H9 (cell line): ENCODE results near the gene KIF22. TPM values are rescaled to one million over a fixed set of nuclear protein-coding genes. Genes with fewer than 3 reads are reported as not detected.

ENCODE experiments used
- DNase-seq: peaks from one replicate; pipeline ENCODE4 v3.0.0-alpha.2; 2017
- H2AFZ ChIP-seq: one replicate; pipeline ENCODE4 v1.6.1; 2013; ENCODE audit warnings: mild to moderate bottlenecking, low read length, control low read depth, moderate library complexity
- H2AK5ac ChIP-seq: 2 replicates; pipeline ENCODE4 v1.6.1; 2013; ENCODE audit warnings: low read length, control low read depth, mixed read lengths; ENCODE audit not compliant: insufficient read length
- H2BK120ac ChIP-seq: one replicate; pipeline ENCODE4 v1.6.1; 2013; ENCODE audit warnings: low read depth, mild to moderate bottlenecking, low read length, control low read depth, inconsistent platforms; ENCODE audit not compliant: poor library complexity, severe bottlenecking
- H2BK12ac ChIP-seq: 2 replicates; pipeline ENCODE4 v1.6.1; 2013; ENCODE audit warnings: low read length, control low read depth, mixed read lengths, low read depth; ENCODE audit not compliant: insufficient read length
- H2BK15ac ChIP-seq: 2 replicates; pipeline ENCODE4 v1.6.1; 2013; ENCODE audit warnings: low read depth, low read length, control low read depth
- H2BK20ac ChIP-seq: one replicate; pipeline ENCODE4 v1.6.1; 2013; ENCODE audit warnings: low read depth, mild to moderate bottlenecking, low read length, control low read depth, inconsistent platforms; ENCODE audit not compliant: poor library complexity, severe bottlenecking
- H2BK5ac ChIP-seq: 2 replicates; pipeline ENCODE4 v1.6.1; 2013; ENCODE audit warnings: low read length, control low read depth, mixed read lengths; ENCODE audit not compliant: insufficient read length
- H3K14ac ChIP-seq: 2 replicates; pipeline ENCODE4 v1.6.1; 2013; ENCODE audit warnings: low read length, control low read depth; ENCODE audit not compliant: insufficient read depth
- H3K18ac ChIP-seq: 2 replicates; pipeline ENCODE4 v1.6.1; 2013; ENCODE audit warnings: low read depth, mild to moderate bottlenecking, mixed read lengths, low read length, control low read depth; ENCODE audit not compliant: insufficient read length
- H3K23ac ChIP-seq: 2 replicates; pipeline ENCODE4 v1.6.1; 2013; ENCODE audit warnings: low read length, control low read depth, mixed read lengths, low read depth; ENCODE audit not compliant: insufficient read length
- H3K23me2 ChIP-seq: 2 replicates; pipeline ENCODE4 v1.6.1; 2013; ENCODE audit warnings: low read depth, mild to moderate bottlenecking, mixed read lengths, low read length, control low read depth; ENCODE audit not compliant: insufficient read length, poor library complexity, severe bottlenecking
- H3K27ac ChIP-seq: 2 replicates; pipeline ENCODE4 v1.5.1; 2013; ENCODE audit warnings: low read length, control low read depth, mixed read lengths, low read depth; ENCODE audit not compliant: insufficient read length
- H3K27me3 ChIP-seq: 2 replicates; pipeline ENCODE4 v1.6.1; 2013; ENCODE audit warnings: low read length, control low read depth, inconsistent platforms; ENCODE audit not compliant: insufficient read depth
- H3K4ac ChIP-seq: 2 replicates; pipeline ENCODE4 v1.6.1; 2013; ENCODE audit warnings: low read depth, mild to moderate bottlenecking, control low read depth, inconsistent platforms, low read length, moderate library complexity
- H3K4me1 ChIP-seq: 2 replicates; pipeline ENCODE4 v1.6.1; 2013; ENCODE audit warnings: low read length, control low read depth, inconsistent platforms; ENCODE audit not compliant: insufficient read depth
- H3K4me2 ChIP-seq: 2 replicates; pipeline ENCODE4 v1.6.1; 2013; ENCODE audit warnings: low read length, control low read depth, mixed read lengths; ENCODE audit not compliant: insufficient read length, insufficient read depth
- H3K56ac ChIP-seq: 2 replicates; pipeline ENCODE4 v1.6.1; 2013; ENCODE audit warnings: low read depth, mild to moderate bottlenecking, mixed read lengths, low read length, control low read depth; ENCODE audit not compliant: insufficient read length
- H3K79me1 ChIP-seq: 2 replicates; pipeline ENCODE4 v1.6.1; 2013; ENCODE audit warnings: low read depth, mild to moderate bottlenecking, moderate library complexity, low read length, control low read depth, inconsistent platforms; ENCODE audit not compliant: insufficient read depth, poor library complexity, severe bottlenecking
- H3K79me2 ChIP-seq: 2 replicates; pipeline ENCODE4 v1.6.1; 2013; ENCODE audit warnings: low read length, control low read depth, inconsistent platforms; ENCODE audit not compliant: insufficient read depth
- H3K9ac ChIP-seq: 2 replicates; pipeline ENCODE4 v1.6.1; 2013; ENCODE audit warnings: low read length, control low read depth, mixed read lengths; ENCODE audit not compliant: insufficient read length; ENCODE audit errors: extremely low read depth
- H3K9me3 ChIP-seq: one replicate; pipeline ENCODE4 v1.6.1; 2013; ENCODE audit warnings: low read depth, low read length, inconsistent platforms; ENCODE audit not compliant: control insufficient read depth
- H3T11ph ChIP-seq: one replicate; pipeline ENCODE4 v1.6.1; 2013; ENCODE audit warnings: mild to moderate bottlenecking, low read length, control low read depth, inconsistent platforms
- H4K20me1 ChIP-seq: one replicate; pipeline ENCODE4 v1.6.1; 2013; ENCODE audit not compliant: control insufficient read depth, insufficient read length, insufficient read depth
- H4K5ac ChIP-seq: 2 replicates; pipeline ENCODE4 v1.6.1; 2013; ENCODE audit warnings: low read depth, mild to moderate bottlenecking, mixed read lengths, low read length, control low read depth; ENCODE audit not compliant: insufficient read length
- H4K8ac ChIP-seq: replicated peaks from 2 replicates; pipeline ENCODE4 v1.6.1; 2013; ENCODE audit warnings: low read length, control low read depth, mixed read lengths, low read depth; ENCODE audit not compliant: insufficient read length
- H4K91ac ChIP-seq: 2 replicates; pipeline ENCODE4 v1.6.1; 2013; ENCODE audit warnings: low read depth, mild to moderate bottlenecking, moderate library complexity, mixed read lengths, low read length, control low read depth; ENCODE audit not compliant: insufficient read length
- H3K27ac Mint-ChIP-seq, 3 experiments: 2 replicates in 2 of 3; 3 replicates in 1 of 3; pipeline ENCODE4 v1.8.0; 2020 to 2021; ENCODE audit warnings: mixed read lengths in 3 of 3, mild to moderate bottlenecking in 1 of 3, moderate library complexity in 1 of 3
- H3K27me3 Mint-ChIP-seq: 2 replicates; pipeline ENCODE4 v1.8.0; 2021; ENCODE audit warnings: low read depth, mild to moderate bottlenecking, moderate library complexity, mixed read lengths
- H3K36me3 Mint-ChIP-seq, 3 experiments: 2 replicates in 2 of 3; 3 replicates in 1 of 3; pipeline ENCODE4 v1.8.0; 2020 to 2021; ENCODE audit warnings: low read depth in 3 of 3, mixed read lengths in 3 of 3; ENCODE audit not compliant: insufficient read depth in 1 of 3
- H3K4me1 Mint-ChIP-seq, 2 experiments: 2 replicates each; pipeline ENCODE4 v1.8.0; 2020; ENCODE audit warnings: mixed read lengths in 2 of 2
- H3K4me3 Mint-ChIP-seq, 2 experiments: 2 replicates in 1 of 2; 3 replicates in 1 of 2; pipeline ENCODE4 v1.8.0; 2020 to 2021; ENCODE audit warnings: mild to moderate bottlenecking in 2 of 2, mixed read lengths in 2 of 2, moderate library complexity in 1 of 2
- H3K9me3 Mint-ChIP-seq, 2 experiments: 2 replicates in 1 of 2; 3 replicates in 1 of 2; pipeline ENCODE4 v1.8.0; 2020; ENCODE audit warnings: mild to moderate bottlenecking in 2 of 2, mixed read lengths in 2 of 2, moderate library complexity in 1 of 2
- CTCF ChIP-seq: fragments of 200-600 bp; sonication (generic); conservative IDR thresholded peaks from 3 replicates; pipeline ENCODE4 v1.8.0; 2021; ENCODE audit warnings: antibody characterized with exemption, mild to moderate bottlenecking
- WGBS: extraction: QIAGEN DNeasy Blood & Tissue Kit; methylation state at CpG from one replicate; pipeline ENCODE4 v1.1.7; 2013; ENCODE audit warnings: missing lambda C conversion rate, low lambda C conversion rate, mixed read lengths; ENCODE audit not compliant: insufficient read length; ENCODE audit errors: extremely low coverage; 5-methylcytosine and 5-hydroxymethylcytosine counted together
- total RNA-seq: library from RNA; stranded (reverse); gene quantifications from 2 replicates; pipeline ENCODE4 v1.2.1, GENCODE V29; 2021

Gene KIF22
- total RNA-seq, 1 experiment from 2014 or later, result 151 TPM

GRCh38 chr16:29743475-29743826 is 47.1 kb upstream of the KIF22 start:
- H2BK12ac ChIP-seq, result no peak overlapping the region
- no peak overlapping the region for H2BK5ac ChIP-seq
- H2BK20ac ChIP-seq, result no peak overlapping the region
- no peak overlapping the region for H3K56ac ChIP-seq
- DNase-seq, result no peak
- no peaks in the 10 kb centered on the region; the same call in 1 of the 2 replicates for H3K27me3 Mint-ChIP-seq
- WGBS, result no CpG with 5 or more reads among the region's 5 CpGs
- H3K14ac ChIP-seq, result no peak overlapping the region
- no peaks in the 10 kb centered on the region for H3K27me3 ChIP-seq
- no peaks in the 10 kb centered on the region for H3K79me1 ChIP-seq
- H3K9me3 ChIP-seq, result no peaks in the 10 kb centered on the region
- H3K79me2 ChIP-seq, result no peaks in the 10 kb centered on the region
- no peak overlapping the region for H3K27ac ChIP-seq
- no peak overlapping the region for H4K91ac ChIP-seq
- no peak overlapping the region for H2BK120ac ChIP-seq
- H2BK15ac ChIP-seq, result no peak overlapping the region
- H3K23ac ChIP-seq, result no peak overlapping the region
- peaks cover 20 to 40% (median 37%) of the 10 kb centered on the region in 3 experiments for H3K36me3 Mint-ChIP-seq
- H3K9ac ChIP-seq, result no peak overlapping the region
- TF ChIP-seq CTCF, result no peak
- no peak overlapping the region; a peak in 1 of 5 replicates for H3K4me3 Mint-ChIP-seq
- peaks cover 0 to 16% of the 10 kb centered on the region in 2 experiments; a peak in 3 of 4 replicates for H3K4me1 Mint-ChIP-seq
- H4K8ac ChIP-seq, result no peak overlapping the region
- H3K4ac ChIP-seq, result no peak overlapping the region
- H3K23me2 ChIP-seq, result no peaks in the 10 kb centered on the region
- H3T11ph ChIP-seq, result no peak overlapping the region
- no peak overlapping the region for H2AK5ac ChIP-seq
- peak overlapping the region in 1 of 3 experiments; percentile 77; a peak in 2 of 7 replicates for H3K27ac Mint-ChIP-seq
- no peak overlapping the region for H3K18ac ChIP-seq
- H4K5ac ChIP-seq, result no peak overlapping the region
- H3K9me3 Mint-ChIP-seq, result peaks cover 6 to 11% of the 10 kb centered on the region in 2 experiments; a peak in 4 of 5 replicates
- no peaks in the 10 kb centered on the region for H3K4me1 ChIP-seq
- no peak overlapping the region for H2AFZ ChIP-seq
- H3K4me2 ChIP-seq, result no peak overlapping the region
- no peaks in the 10 kb centered on the region for H4K20me1 ChIP-seq
